ENCODE results near the gene CLECL1.
"Not testable (repeated sequence)": the region's sequence is repeated elsewhere in the genome, so short reads cannot be mapped to it uniquely, and the experiment has no call there.

The CLECL1 gene

DNA sequence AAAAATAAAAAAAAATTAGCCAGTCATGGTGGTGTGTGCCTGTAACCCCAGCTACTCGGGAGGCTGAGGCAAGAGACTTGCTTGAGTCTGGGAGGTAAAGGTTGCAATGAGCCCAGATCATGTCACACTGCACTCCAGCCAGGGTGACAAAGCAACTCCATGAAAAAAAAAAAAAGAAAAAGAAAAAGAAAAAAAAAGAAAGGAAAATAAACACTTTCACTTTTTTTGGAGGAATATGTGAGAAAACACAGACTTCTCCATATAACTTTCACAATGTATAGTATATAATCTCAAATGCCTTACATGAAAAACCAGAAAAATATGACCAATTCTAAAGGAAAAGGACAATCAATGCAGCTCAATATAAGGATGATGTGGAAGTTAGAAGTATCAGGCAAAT, 8.9 kb downstream of the CLECL1 start:
- Histone ChIP-seq H3K4me1 (ENCODE audit: control insufficient read depth, insufficient read depth, low read length) (no peaks in the 10 kb centered on the region), H3K27me3 (ENCODE audit: control insufficient read depth, insufficient read depth, low read length, poor library complexity, severe bottlenecking) (no peaks in the 10 kb centered on the region), H3K36me3 (ENCODE audit: control insufficient read depth, insufficient read depth, low read length) (no peaks in the 10 kb centered on the region), H3K4me3 (ENCODE audit: insufficient read depth, low read depth, low read length) (no peak overlapping the region), H3K27ac (ENCODE audit: insufficient read depth, low read depth, low read length, poor library complexity, severe bottlenecking) (no peak overlapping the region), H3K9me3 (ENCODE audit: control insufficient read depth, low read length) (no peaks in the 10 kb centered on the region)
- WGBS, 2 experiments = 67 to 96% methylated on average over 1 of the region's 1 CpG

DNA sequence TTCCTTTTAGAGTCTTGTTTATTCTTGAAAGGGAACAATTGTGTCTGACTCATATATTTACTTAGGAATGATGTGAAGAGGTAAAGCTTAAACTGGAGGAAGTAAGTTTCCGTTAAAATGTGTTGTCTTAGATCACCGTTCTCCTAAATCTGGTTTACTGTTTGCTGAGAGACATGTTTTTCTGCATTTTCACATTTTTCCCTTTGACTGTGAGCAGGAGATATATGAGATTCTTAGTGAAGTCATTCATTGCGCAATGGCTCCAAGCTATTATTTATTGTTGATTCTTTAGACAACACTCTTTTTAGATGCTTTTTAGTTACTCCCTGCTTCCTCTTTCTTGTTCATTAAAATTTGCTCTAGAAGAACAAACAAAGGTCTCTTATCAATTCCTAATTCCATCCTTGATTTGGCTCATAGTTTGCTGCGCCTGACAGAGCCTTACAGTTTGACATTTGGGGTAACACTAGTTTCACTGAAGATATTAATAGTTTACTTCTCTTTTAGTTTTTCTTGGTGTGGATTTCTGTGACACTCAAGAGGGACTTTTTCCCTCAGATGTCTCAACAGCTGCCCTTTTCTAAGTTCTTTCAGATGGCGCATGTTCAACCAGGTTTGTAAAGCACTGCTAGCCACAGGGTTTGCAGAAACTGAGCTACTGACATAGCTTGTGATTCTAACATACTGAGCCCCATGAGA, 11.4 kb downstream of the CLECL1 start:
- H3K27ac ChIP-seq (ENCODE audit: insufficient read depth, low read depth, low read length, poor library complexity, severe bottlenecking) = no peak overlapping the region
- H3K4me1 ChIP-seq (ENCODE audit: control insufficient read depth, insufficient read depth, low read length) = no peaks in the 10 kb centered on the region
- no peaks in the 10 kb centered on the region for H3K36me3 ChIP-seq (ENCODE audit: control insufficient read depth, insufficient read depth, low read length)
- H3K27me3 ChIP-seq (ENCODE audit: control insufficient read depth, insufficient read depth, low read length, poor library complexity, severe bottlenecking) = no peaks in the 10 kb centered on the region
- no peak overlapping the region for H3K4me3 ChIP-seq (ENCODE audit: insufficient read depth, low read depth, low read length)
- no peaks in the 10 kb centered on the region for H3K9me3 ChIP-seq (ENCODE audit: control insufficient read depth, low read length)
- 91 to 95% methylated on average over 4 to 5 of the region's 5 CpGs for WGBS, 2 experiments

DNA sequence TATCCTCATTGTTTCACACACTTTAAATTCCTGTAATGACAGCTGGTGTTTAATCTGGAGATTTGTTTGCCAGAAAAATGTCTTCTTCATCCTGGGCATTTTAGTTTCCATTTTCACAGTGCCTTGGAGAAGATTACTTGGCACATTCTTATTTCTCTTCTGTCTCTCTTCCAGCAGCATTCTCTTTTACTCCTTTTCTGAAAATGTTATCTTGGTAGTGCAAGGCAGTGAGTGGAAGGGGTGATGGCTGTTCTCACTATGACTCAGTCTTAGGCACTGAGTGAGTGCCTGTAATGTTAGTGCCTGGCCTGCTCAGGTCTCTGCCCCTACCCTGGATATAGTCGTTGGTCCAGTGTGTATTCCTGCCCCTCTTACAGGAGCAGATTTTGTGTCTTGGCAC, 13.1 kb downstream of the CLECL1 start:
- H3K9me3 ChIP-seq (ENCODE audit: control insufficient read depth, low read length) = no peaks in the 10 kb centered on the region
- no peak overlapping the region for H3K27ac ChIP-seq (ENCODE audit: insufficient read depth, low read depth, low read length, poor library complexity, severe bottlenecking)
- no peak overlapping the region for H3K4me3 ChIP-seq (ENCODE audit: insufficient read depth, low read depth, low read length)
- H3K27me3 ChIP-seq (ENCODE audit: control insufficient read depth, insufficient read depth, low read length, poor library complexity, severe bottlenecking) = no peaks in the 10 kb centered on the region
- 0% methylated on average over 1 of the region's 1 CpG for WGBS, 2 experiments
- H3K4me1 ChIP-seq (ENCODE audit: control insufficient read depth, insufficient read depth, low read length) = no peaks in the 10 kb centered on the region
- no peaks in the 10 kb centered on the region for H3K36me3 ChIP-seq (ENCODE audit: control insufficient read depth, insufficient read depth, low read length)

DNA sequence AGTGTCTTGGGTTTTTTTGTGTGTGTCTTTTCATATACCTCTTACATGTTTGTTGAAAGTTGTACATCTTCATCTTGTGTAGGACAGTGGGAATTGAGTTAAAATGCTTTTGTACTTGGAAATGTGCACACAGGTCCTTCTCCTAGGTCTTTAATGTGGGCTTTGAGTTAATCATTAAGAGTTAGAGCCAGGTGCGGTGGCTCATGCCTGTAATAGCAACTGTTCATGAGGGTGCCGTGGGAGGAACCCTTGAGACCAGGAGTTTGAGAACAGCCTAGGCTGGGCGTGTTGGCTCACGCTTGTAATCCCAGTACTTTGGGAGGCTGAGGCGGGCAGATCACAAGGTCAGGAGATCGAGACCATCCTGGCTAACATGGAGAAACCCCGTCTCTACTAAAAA, 13.9 kb downstream of the CLECL1 start:
- Histone ChIP-seq H3K27ac (ENCODE audit: insufficient read depth, low read depth, low read length, poor library complexity, severe bottlenecking) (no peak overlapping the region), H3K4me3 (ENCODE audit: insufficient read depth, low read depth, low read length) (no peak overlapping the region), H3K27me3 (ENCODE audit: control insufficient read depth, insufficient read depth, low read length, poor library complexity, severe bottlenecking) (no peaks in the 10 kb centered on the region), H3K4me1 (ENCODE audit: control insufficient read depth, insufficient read depth, low read length) (no peaks in the 10 kb centered on the region), H3K36me3 (ENCODE audit: control insufficient read depth, insufficient read depth, low read length) (no peaks in the 10 kb centered on the region), H3K9me3 (ENCODE audit: control insufficient read depth, low read length) (no peaks in the 10 kb centered on the region)
- 90 to 92% methylated on average over 7 of the region's 7 CpGs for WGBS, 2 experiments

GRCh38 chr12:9717070-9717925, 15.6 kb downstream of the CLECL1 start:
- 93 to 96% methylated on average over 13 to 14 of the region's 15 CpGs for WGBS, 2 experiments
- Histone ChIP-seq H3K4me3 (ENCODE audit: insufficient read depth, low read depth, low read length) (no peak overlapping the region), H3K36me3 (ENCODE audit: control insufficient read depth, insufficient read depth, low read length) (no peaks in the 10 kb centered on the region), H3K9me3 (ENCODE audit: control insufficient read depth, low read length) (no peaks in the 10 kb centered on the region), H3K4me1 (ENCODE audit: control insufficient read depth, insufficient read depth, low read length) (no peaks in the 10 kb centered on the region), H3K27me3 (ENCODE audit: control insufficient read depth, insufficient read depth, low read length, poor library complexity, severe bottlenecking) (no peaks in the 10 kb centered on the region), H3K27ac (ENCODE audit: insufficient read depth, low read depth, low read length, poor library complexity, severe bottlenecking) (no peak overlapping the region)

DNA sequence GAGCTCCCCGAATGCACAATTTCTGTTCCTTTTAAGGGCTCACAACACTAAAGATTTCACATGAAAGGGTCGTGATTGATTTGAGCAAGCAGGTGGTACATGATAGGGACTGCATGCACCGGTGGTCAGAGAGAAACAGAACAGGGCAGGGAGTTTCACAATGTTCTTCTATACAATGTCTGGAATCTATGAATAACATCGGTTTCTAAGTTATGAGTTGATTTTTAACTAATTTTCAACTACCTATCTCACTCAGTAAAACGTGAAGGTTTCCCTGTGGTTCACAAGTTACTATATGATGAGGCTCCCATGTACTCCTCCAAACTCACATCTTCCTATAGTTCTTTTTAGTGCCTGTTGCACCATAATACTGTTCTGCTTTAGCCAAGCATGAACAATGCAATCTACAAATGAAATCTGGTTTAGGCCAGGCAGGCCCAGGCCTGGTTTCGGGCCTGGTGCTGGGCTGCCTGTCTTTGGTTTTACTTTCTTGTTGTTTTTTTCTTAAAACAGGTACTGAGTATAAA, 19.8 kb downstream of the CLECL1 start:
- not testable (repeated sequence) for H3K27ac ChIP-seq (ENCODE audit: insufficient read depth, low read depth, low read length, poor library complexity, severe bottlenecking); H3K36me3 ChIP-seq (ENCODE audit: control insufficient read depth, insufficient read depth, low read length); H3K9me3 ChIP-seq (ENCODE audit: control insufficient read depth, low read length); H3K4me1 ChIP-seq (ENCODE audit: control insufficient read depth, insufficient read depth, low read length); H3K4me3 ChIP-seq (ENCODE audit: insufficient read depth, low read depth, low read length); H3K27me3 ChIP-seq (ENCODE audit: control insufficient read depth, insufficient read depth, low read length, poor library complexity, severe bottlenecking)
- WGBS, 2 experiments = 82 to 94% methylated on average over 3 to 4 of the region's 6 CpGs

DNA sequence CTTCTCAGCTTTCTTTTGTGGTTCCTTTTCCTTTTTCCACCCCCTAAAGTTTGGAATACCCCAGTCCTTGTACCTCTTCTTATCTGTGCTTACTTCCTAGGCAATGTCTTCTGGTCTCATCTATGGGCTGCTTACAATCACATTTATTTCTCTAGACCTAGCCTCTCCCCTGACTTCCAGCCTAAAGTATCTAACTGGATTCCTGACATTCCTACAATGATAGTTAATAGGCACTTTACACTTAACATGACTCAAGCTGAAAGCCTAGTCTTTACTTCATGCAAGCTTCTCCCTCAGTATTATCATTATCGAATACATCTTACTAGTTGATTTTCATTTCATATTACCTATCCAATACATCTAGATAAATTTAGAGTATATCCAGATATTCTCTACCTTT, 21.2 kb downstream of the CLECL1 start:
- H3K36me3 ChIP-seq (ENCODE audit: control insufficient read depth, insufficient read depth, low read length) = no peaks in the 10 kb centered on the region
- H3K27me3 ChIP-seq (ENCODE audit: control insufficient read depth, insufficient read depth, low read length, poor library complexity, severe bottlenecking) = no peaks in the 10 kb centered on the region
- no peaks in the 10 kb centered on the region for H3K9me3 ChIP-seq (ENCODE audit: control insufficient read depth, low read length)
- H3K4me1 ChIP-seq (ENCODE audit: control insufficient read depth, insufficient read depth, low read length) = no peaks in the 10 kb centered on the region
- no peak overlapping the region for H3K27ac ChIP-seq (ENCODE audit: insufficient read depth, low read depth, low read length, poor library complexity, severe bottlenecking)
- no peak overlapping the region for H3K4me3 ChIP-seq (ENCODE audit: insufficient read depth, low read depth, low read length)
- 79 to 85% methylated on average over 1 of the region's 1 CpG for WGBS, 2 experiments

- Histone ChIP-seq H3K9me3 (ENCODE audit: control insufficient read depth, low read length) (no peaks in the 10 kb centered on the region), H3K27me3 (ENCODE audit: control insufficient read depth, insufficient read depth, low read length, poor library complexity, severe bottlenecking) (no peaks in the 10 kb centered on the region), H3K4me3 (ENCODE audit: insufficient read depth, low read depth, low read length) (no peak overlapping the region), H3K4me1 (ENCODE audit: control insufficient read depth, insufficient read depth, low read length) (no peaks in the 10 kb centered on the region), H3K27ac (ENCODE audit: insufficient read depth, low read depth, low read length, poor library complexity, severe bottlenecking) (no peak overlapping the region), H3K36me3 (ENCODE audit: control insufficient read depth, insufficient read depth, low read length) (no peaks in the 10 kb centered on the region)
- 94 to 99% methylated on average over 3 of the region's 3 CpGs for WGBS, 2 experiments
These were observed 22.1 kb downstream of the CLECL1 start for GRCh38 chr12:9710584-9711375.

DNA sequence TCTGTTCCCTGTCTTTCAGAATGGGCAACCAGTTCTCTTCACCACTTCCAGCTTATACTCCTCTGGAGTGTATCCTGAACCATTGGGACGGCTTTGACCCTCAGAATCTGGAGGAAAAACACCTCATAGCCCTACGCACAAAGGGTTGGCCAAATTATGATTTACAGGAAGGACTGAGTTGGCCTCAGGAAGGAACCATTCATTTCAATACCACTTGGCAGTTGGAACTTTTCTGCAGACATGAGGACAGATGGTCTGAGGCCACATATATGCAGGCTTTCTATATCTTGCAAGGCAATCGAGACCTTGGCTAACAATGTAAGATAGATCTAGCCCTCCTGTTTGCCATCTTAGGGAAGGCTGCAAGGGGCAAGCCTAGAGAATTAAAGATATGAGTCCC, 24.0 kb downstream of the CLECL1 start:
- H3K9me3 ChIP-seq (ENCODE audit: control insufficient read depth, low read length) = no peaks in the 10 kb centered on the region
- no peaks in the 10 kb centered on the region for H3K4me1 ChIP-seq (ENCODE audit: control insufficient read depth, insufficient read depth, low read length)
- WGBS, 2 experiments = 91 to 94% methylated on average over 3 of the region's 3 CpGs
- no peak overlapping the region for H3K4me3 ChIP-seq (ENCODE audit: insufficient read depth, low read depth, low read length)
- H3K27ac ChIP-seq (ENCODE audit: insufficient read depth, low read depth, low read length, poor library complexity, severe bottlenecking) = no peak overlapping the region
- H3K27me3 ChIP-seq (ENCODE audit: control insufficient read depth, insufficient read depth, low read length, poor library complexity, severe bottlenecking) = no peaks in the 10 kb centered on the region
- no peaks in the 10 kb centered on the region for H3K36me3 ChIP-seq (ENCODE audit: control insufficient read depth, insufficient read depth, low read length)

Measured in ectodermal cell (in vitro differentiated cells).